HEK293T (cell line): ENCODE results near the gene CDH5.

Experiments
- HDGF ChIP-seq: fragments of 450-650 bp; IDR thresholded peaks from 2 replicates; pipeline ENCODE4 v1.6.1; 2017; ENCODE audit warnings: antibody characterized with exemption, borderline replicate concordance
- L3MBTL2 ChIP-seq: fragments of 450-650 bp; conservative IDR thresholded peaks from 2 replicates; pipeline ENCODE4 v1.6.1; 2016; ENCODE audit warnings: mild to moderate bottlenecking
- PKNOX1 ChIP-seq: fragments of 450-650 bp; IDR thresholded peaks from 2 replicates; pipeline ENCODE4 v1.6.1; 2016

GRCh38 chr16:66416939-66417700, 50.6 kb downstream of the CDH5 start:
- no peak for TF ChIP-seq HDGF
- TF ChIP-seq L3MBTL2, result no peak
- no peak for TF ChIP-seq PKNOX1
